ENCODE data around the gene ELAC2. TPM values are rescaled to one million over a fixed set of nuclear protein-coding genes. Genes with fewer than 3 reads are reported as not detected.

Gene ELAC2
- total RNA-seq, 1 experiment from 2014 or later, result 67.4 TPM

GRCh38 chr17:13003927-13004326 lies 13.9 kb downstream of the ELAC2 start:
- Mint-ChIP-seq H3K4me1 (ENCODE audit: insufficient read depth, unreplicated experiment) (no peaks in the 10 kb centered on the region), H3K36me3 (ENCODE audit: insufficient read depth, unreplicated experiment) (peaks cover 69% of the 10 kb centered on the region), H3K9me3 (ENCODE audit: unreplicated experiment) (no peaks in the 10 kb centered on the region), H3K27me3 (ENCODE audit: insufficient read depth, unreplicated experiment) (no peaks in the 10 kb centered on the region), H3K27ac (ENCODE audit: low read depth, unreplicated experiment) (no peak overlapping the region), H3K4me3 (ENCODE audit: unreplicated experiment) (no peak overlapping the region)
- no peak for DNase-seq (ENCODE audit: unreplicated experiment)
- no TSS peak for BruUV-seq (replicated peaks)
- no peak for TF ChIP-seq CTCF (IDR thresholded peaks at IDR 0.05; ENCODE audit: unreplicated experiment)
- intact Hi-C loops (cut with micrococcal nuclease), result loop anchor here (1.0 to 10.0 kb wide), 4 partner anchors 76 to 823 kb away; no protein-coding TSS in a partner anchor
- CTCF ChIA-PET, result interaction anchor here (0.6 to 5.9 kb wide), 20 partner anchors 11 to 1199 kb away, joined by 3 to 82 read pairs (median 4); no protein-coding TSS in a partner anchor
- POLR2A ChIA-PET, result interaction anchor here (0.5 to 2.8 kb wide), 2 partner anchors 14 to 361 kb away, joined by 3 to 10 read pairs; partner anchors contain the start of gene ELAC2

- Mint-ChIP-seq H3K4me1 (ENCODE audit: insufficient read depth, unreplicated experiment) (no peaks in the 10 kb centered on the region), H3K27me3 (ENCODE audit: insufficient read depth, unreplicated experiment) (no peaks in the 10 kb centered on the region), H3K36me3 (ENCODE audit: insufficient read depth, unreplicated experiment) (peaks cover 66% of the 10 kb centered on the region), H3K27ac (ENCODE audit: low read depth, unreplicated experiment) (no peak overlapping the region), H3K4me3 (ENCODE audit: unreplicated experiment) (no peak overlapping the region), H3K9me3 (ENCODE audit: unreplicated experiment) (no peaks in the 10 kb centered on the region)
- POLR2A ChIA-PET, result interaction anchor here (2.0 kb wide), 1 partner anchor 14 kb away, joined by 6 read pairs; the partner anchor contains the start of gene ELAC2
- TF ChIP-seq CTCF (IDR thresholded peaks at IDR 0.05; ENCODE audit: unreplicated experiment), result no peak
- no peak for DNase-seq (ENCODE audit: unreplicated experiment)
- CTCF ChIA-PET, result interaction anchor here (0.7 to 5.9 kb wide), 28 partner anchors 11 to 822 kb away, joined by 3 to 82 read pairs (median 5); partner anchors contain the start of gene ELAC2
- intact Hi-C loops (cut with micrococcal nuclease), result loop anchor here (1.0 to 10.0 kb wide), 4 partner anchors 75 to 823 kb away; no protein-coding TSS in a partner anchor
- BruUV-seq (replicated peaks), result no TSS peak
Measured at GRCh38 chr17:13003454-13003851, 14.4 kb downstream of the ELAC2 start.

GRCh38 chr17:13002761-13003453 lies 14.9 kb downstream of the ELAC2 start:
- peak; percentile 78 for DNase-seq (ENCODE audit: unreplicated experiment)
- TF ChIP-seq CTCF (IDR thresholded peaks at IDR 0.05; ENCODE audit: unreplicated experiment), result peak; percentile 78
- Mint-ChIP-seq H3K27ac (ENCODE audit: low read depth, unreplicated experiment) (no peak overlapping the region), H3K27me3 (ENCODE audit: insufficient read depth, unreplicated experiment) (no peaks in the 10 kb centered on the region), H3K4me3 (ENCODE audit: unreplicated experiment) (no peak overlapping the region), H3K4me1 (ENCODE audit: insufficient read depth, unreplicated experiment) (no peaks in the 10 kb centered on the region), H3K36me3 (ENCODE audit: insufficient read depth, unreplicated experiment) (peaks cover 63% of the 10 kb centered on the region), H3K9me3 (ENCODE audit: unreplicated experiment) (no peaks in the 10 kb centered on the region)
- intact Hi-C loops (cut with micrococcal nuclease), result loop anchor here (1.0 to 10.0 kb wide), 4 partner anchors 75 to 822 kb away; no protein-coding TSS in a partner anchor
- ChIA-PET CTCF (interaction anchor here (0.5 to 5.9 kb wide), 45 partner anchors 10 to 1080 kb away, joined by 3 to 82 read pairs (median 4); partner anchors contain the start of genes ELAC2 and ZNF18), POLR2A (interaction anchor here (2.0 kb wide), 1 partner anchor 15 kb away, joined by 6 read pairs; the partner anchor contains the start of gene ELAC2)
- no TSS peak for BruUV-seq (replicated peaks)

- no peaks in the 10 kb centered on the region for H3K27me3 Mint-ChIP-seq (ENCODE audit: insufficient read depth, unreplicated experiment)
- peaks cover 64% of the 10 kb centered on the region for H3K36me3 Mint-ChIP-seq (ENCODE audit: insufficient read depth, unreplicated experiment)
Measured at GRCh38 chr17:13001991-13002615, 15.7 kb downstream of the ELAC2 start.

More at GRCh38 chr17:13001991-13002615, 15.7 kb downstream of the ELAC2 start:
- BruUV-seq (replicated peaks), result no TSS peak
- CTCF ChIA-PET, result interaction anchor here (0.5 to 5.9 kb wide), 39 partner anchors 9 to 1081 kb away, joined by 3 to 82 read pairs (median 4); partner anchors contain the start of genes ELAC2 and ZNF18
- intact Hi-C loops (cut with micrococcal nuclease), result loop anchor here (2.0 to 10.0 kb wide), 2 partner anchors 457 to 821 kb away; no protein-coding TSS in a partner anchor
- Mint-ChIP-seq H3K4me3 (ENCODE audit: unreplicated experiment) (no peak overlapping the region), H3K27ac (ENCODE audit: low read depth, unreplicated experiment) (no peak overlapping the region), H3K4me1 (ENCODE audit: insufficient read depth, unreplicated experiment) (no peaks in the 10 kb centered on the region), H3K9me3 (ENCODE audit: unreplicated experiment) (no peaks in the 10 kb centered on the region)
- TF ChIP-seq CTCF (IDR thresholded peaks at IDR 0.05; ENCODE audit: unreplicated experiment), result no peak
- no peak for DNase-seq (ENCODE audit: unreplicated experiment)
- POLR2A ChIA-PET, result interaction anchor here (2.0 kb wide), 1 partner anchor 16 kb away, joined by 6 read pairs; the partner anchor contains the start of gene ELAC2
